Peyer's patch (tissue), 4 donors: ENCODE measurements around the gene PDCD5.

Experiments
- CTCF ChIP-seq, 6 experiments: fragments of 450-650 bp in 4 of 6; fragments of 200-600 bp in 2 of 6; sonication (generic) in 1 of 6; IDR thresholded peaks; one replicate each; pipeline ENCODE4 v1.5.1; 2017 to 2019; ENCODE audit warnings: antibody characterized with exemption in 6 of 6, mild to moderate bottlenecking in 3 of 6, moderate library complexity in 1 of 6
- POLR2A ChIP-seq, 2 donors: fragments of 450-650 bp; IDR thresholded peaks; one replicate each; pipeline ENCODE4 v1.5.1; 2017; ENCODE audit warnings: antibody characterized with exemption in 2 of 2, mild to moderate bottlenecking in 2 of 2, moderate library complexity in 2 of 2

- TF ChIP-seq CTCF (IDR thresholded peaks at IDR 0.05) (no peak), POLR2A (IDR thresholded peaks at IDR 0.05) (no peak)
Measured at GRCh38 chr19:32581705-32582179, 752 bp downstream of the PDCD5 start.
